MM.1S (cell line): ENCODE results near the gene NETO1.

ENCODE experiments used
- DNase-seq: peaks from one replicate; pipeline ENCODE4 v3.0.0-alpha.2; 2015
- H2AFZ ChIP-seq: fragments of 300-600 bp; sonication (generic); 2 replicates; pipeline ENCODE4 v1.6.0; 2016; ENCODE audit warnings: antibody characterized with exemption, low read length
- H3F3A ChIP-seq: fragments of 300-600 bp; sonication (generic); 2 replicates; pipeline ENCODE4 v1.6.1; 2016; ENCODE audit warnings: mild to moderate bottlenecking, antibody characterized with exemption, low read length, moderate library complexity, mixed read lengths; ENCODE audit not compliant: insufficient read depth
- H3K27ac ChIP-seq: fragments of 300-600 bp; sonication (generic); 2 replicates; pipeline ENCODE4 v1.5.1; 2016; ENCODE audit warnings: mild to moderate bottlenecking, low read length
- H3K27me3 ChIP-seq: fragments of 300-600 bp; sonication (generic); replicated peaks from 2 replicates; pipeline ENCODE4 v1.6.0; 2016; ENCODE audit warnings: low read length; ENCODE audit not compliant: insufficient read depth
- H3K36me3 ChIP-seq: fragments of 300-600 bp; sonication (generic); replicated peaks from 2 replicates; pipeline ENCODE4 v1.6.1; 2016; ENCODE audit warnings: mild to moderate bottlenecking, low read length, mixed read lengths; ENCODE audit not compliant: insufficient read depth
- H3K4me1 ChIP-seq: fragments of 300-600 bp; sonication (generic); 2 replicates; pipeline ENCODE4 v1.6.1; 2016; ENCODE audit warnings: low read length, mixed read lengths
- H3K4me2 ChIP-seq: fragments of 300-600 bp; sonication (generic); 2 replicates; pipeline ENCODE4 v1.6.0; 2016; ENCODE audit warnings: low read depth, low read length
- H3K4me3 ChIP-seq: fragments of 300-600 bp; sonication (generic); 2 replicates; pipeline ENCODE4 v1.5.1; 2016; ENCODE audit warnings: low read length, mixed read lengths
- H3K79me2 ChIP-seq: fragments of 300-600 bp; sonication (generic); 2 replicates; pipeline ENCODE4 v1.6.1; 2016; ENCODE audit warnings: mixed run types, low read length, mixed read lengths
- H3K9ac ChIP-seq: fragments of 300-600 bp; sonication (generic); 2 replicates; pipeline ENCODE4 v1.6.1; 2016; ENCODE audit warnings: low read length, mixed read lengths
- H3K9me2 ChIP-seq: fragments of 300-600 bp; sonication (generic); replicated peaks from 2 replicates; pipeline ENCODE4 v1.6.1; 2016; ENCODE audit warnings: mild to moderate bottlenecking, low read length, mixed read lengths; ENCODE audit not compliant: insufficient read depth
- H3K9me3 ChIP-seq: fragments of 300-600 bp; sonication (generic); replicated peaks from 2 replicates; pipeline ENCODE4 v1.6.1; 2016; ENCODE audit warnings: mild to moderate bottlenecking, low read length, mixed read lengths; ENCODE audit not compliant: insufficient read depth
- H4K20me1 ChIP-seq: fragments of 300-600 bp; sonication (generic); 2 replicates; pipeline ENCODE4 v1.6.1; 2016; ENCODE audit warnings: mild to moderate bottlenecking, low read length, moderate library complexity, mixed read lengths; ENCODE audit not compliant: insufficient read depth
- EZH2 ChIP-seq: fragments of 300-600 bp; sonication (generic); optimal IDR thresholded peaks from 2 replicates; pipeline ENCODE3; 2017; ENCODE audit warnings: low read depth, mild to moderate bottlenecking, antibody characterized with exemption, low read length, mixed read lengths
- EZH2phosphoT487 ChIP-seq: fragments of 300-600 bp; sonication (generic); IDR thresholded peaks from 2 replicates; pipeline ENCODE4 v1.6.1; 2018; ENCODE audit warnings: antibody characterized with exemption, low read length
- TF ChIP-seq, protein P1 (sequence below): fragments of 300-600 bp; sonication (generic); IDR thresholded peaks from 2 replicates; pipeline ENCODE4 v1.5.1; 2016; ENCODE audit warnings: antibody characterized with exemption, low read length, mixed read lengths

NETO1 gene

DNA sequence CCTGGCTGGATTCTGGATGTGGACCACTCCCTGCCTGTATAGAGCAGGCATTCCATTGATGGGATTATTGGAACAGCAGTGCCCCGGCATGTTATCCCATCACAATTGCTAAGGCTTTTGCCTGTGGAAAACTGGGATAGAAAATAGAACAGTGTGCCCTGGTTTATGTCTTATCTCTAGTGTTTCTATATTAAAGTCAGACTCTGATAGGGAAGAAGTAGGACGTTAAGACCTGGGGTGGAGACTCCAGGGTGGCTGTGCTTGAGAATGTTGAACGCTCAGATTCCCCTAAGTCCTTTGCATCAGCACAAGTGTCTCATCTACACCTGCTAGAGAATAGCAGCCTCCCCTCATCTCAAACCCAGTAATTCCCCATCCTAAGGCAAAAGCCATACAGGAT is 10.8 kb upstream of the NETO1 start:
- H3K9me3 ChIP-seq = no peaks in the 10 kb centered on the region
- H3K27me3 ChIP-seq = no peaks in the 10 kb centered on the region
- H3K79me2 ChIP-seq = no peaks in the 10 kb centered on the region
- no peak overlapping the region for H3K9ac ChIP-seq
- no peaks in the 10 kb centered on the region for H3K9me2 ChIP-seq
- no peak overlapping the region for H2AFZ ChIP-seq
- H4K20me1 ChIP-seq = no peaks in the 10 kb centered on the region
- H3K27ac ChIP-seq = no peak overlapping the region
- H3K4me2 ChIP-seq = no peak overlapping the region
- H3K4me3 ChIP-seq = no peak overlapping the region
- H3F3A ChIP-seq = no peaks in the 10 kb centered on the region
- no peaks in the 10 kb centered on the region for H3K4me1 ChIP-seq
- TF ChIP-seq, protein P1, sequence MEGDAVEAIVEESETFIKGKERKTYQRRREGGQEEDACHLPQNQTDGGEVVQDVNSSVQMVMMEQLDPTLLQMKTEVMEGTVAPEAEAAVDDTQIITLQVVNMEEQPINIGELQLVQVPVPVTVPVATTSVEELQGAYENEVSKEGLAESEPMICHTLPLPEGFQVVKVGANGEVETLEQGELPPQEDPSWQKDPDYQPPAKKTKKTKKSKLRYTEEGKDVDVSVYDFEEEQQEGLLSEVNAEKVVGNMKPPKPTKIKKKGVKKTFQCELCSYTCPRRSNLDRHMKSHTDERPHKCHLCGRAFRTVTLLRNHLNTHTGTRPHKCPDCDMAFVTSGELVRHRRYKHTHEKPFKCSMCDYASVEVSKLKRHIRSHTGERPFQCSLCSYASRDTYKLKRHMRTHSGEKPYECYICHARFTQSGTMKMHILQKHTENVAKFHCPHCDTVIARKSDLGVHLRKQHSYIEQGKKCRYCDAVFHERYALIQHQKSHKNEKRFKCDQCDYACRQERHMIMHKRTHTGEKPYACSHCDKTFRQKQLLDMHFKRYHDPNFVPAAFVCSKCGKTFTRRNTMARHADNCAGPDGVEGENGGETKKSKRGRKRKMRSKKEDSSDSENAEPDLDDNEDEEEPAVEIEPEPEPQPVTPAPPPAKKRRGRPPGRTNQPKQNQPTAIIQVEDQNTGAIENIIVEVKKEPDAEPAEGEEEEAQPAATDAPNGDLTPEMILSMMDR = no peak
- TF ChIP-seq EZH2phosphoT487 (no peak), EZH2 (no peak)
- no peak for DNase-seq
- H3K36me3 ChIP-seq = no peaks in the 10 kb centered on the region

DNA sequence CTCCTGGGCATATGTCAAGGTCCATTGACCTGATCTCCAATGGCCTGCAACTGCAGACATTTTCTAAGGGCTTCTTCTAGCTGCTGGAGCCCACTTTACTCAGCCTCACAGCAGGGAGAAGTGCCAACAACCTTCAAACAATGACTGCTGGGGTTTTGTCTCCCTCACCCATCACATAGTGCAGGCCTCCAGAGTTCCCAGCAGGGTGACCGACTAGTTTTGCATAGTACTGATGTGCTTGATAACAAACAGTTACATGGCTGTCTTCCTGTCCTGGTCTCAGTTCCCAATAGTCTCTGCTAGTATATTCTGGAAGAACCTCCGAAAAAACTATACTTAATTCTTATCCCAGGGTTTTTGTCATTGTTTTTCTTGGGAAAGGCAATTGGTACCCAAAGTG is 10.4 kb upstream of the NETO1 start:
- no peaks in the 10 kb centered on the region for H3F3A ChIP-seq
- no peaks in the 10 kb centered on the region for H3K79me2 ChIP-seq
- H3K27me3 ChIP-seq = no peaks in the 10 kb centered on the region
- no peak overlapping the region for H3K9ac ChIP-seq
- no peak overlapping the region for H3K4me2 ChIP-seq
- H3K4me3 ChIP-seq = no peak overlapping the region
- no peaks in the 10 kb centered on the region for H3K4me1 ChIP-seq
- H3K9me3 ChIP-seq = no peaks in the 10 kb centered on the region
- H3K9me2 ChIP-seq = no peaks in the 10 kb centered on the region
- no peak for DNase-seq
- TF ChIP-seq, protein P1 = no peak
- TF ChIP-seq EZH2phosphoT487 (no peak), EZH2 (no peak)
- H4K20me1 ChIP-seq = no peaks in the 10 kb centered on the region
- no peak overlapping the region for H3K27ac ChIP-seq
- no peaks in the 10 kb centered on the region for H3K36me3 ChIP-seq
- H2AFZ ChIP-seq = no peak overlapping the region

DNA sequence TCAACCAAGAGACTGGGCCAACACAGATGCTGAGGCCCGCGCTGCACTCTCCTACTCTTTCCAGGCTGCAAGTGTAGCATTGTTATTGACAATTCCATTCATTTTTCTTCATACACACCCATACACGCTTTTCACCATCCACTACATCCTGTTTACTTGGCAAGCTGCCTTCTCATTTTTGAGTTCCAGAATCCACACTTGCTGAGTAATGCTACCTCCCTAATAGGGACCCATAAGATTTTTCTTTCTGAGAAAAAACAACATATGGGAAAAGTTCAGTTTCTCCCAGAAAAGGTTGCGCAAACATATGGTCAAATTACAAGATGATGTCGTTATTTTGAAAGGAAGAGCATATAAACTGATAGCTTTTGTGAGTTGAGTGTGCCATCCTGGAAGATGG is 3.3 kb upstream of the NETO1 start:
- Histone ChIP-seq H3K79me2 (no peaks in the 10 kb centered on the region), H3K9ac (no peak overlapping the region), H2AFZ (no peak overlapping the region), H3K36me3 (no peaks in the 10 kb centered on the region), H3K4me3 (no peak overlapping the region), H3F3A (no peaks in the 10 kb centered on the region), H3K27ac (no peak overlapping the region), H3K9me2 (no peaks in the 10 kb centered on the region), H3K27me3 (no peaks in the 10 kb centered on the region), H3K4me1 (no peaks in the 10 kb centered on the region), H3K9me3 (no peaks in the 10 kb centered on the region), H4K20me1 (no peaks in the 10 kb centered on the region), H3K4me2 (no peak overlapping the region)
- TF ChIP-seq, protein P1 = no peak
- TF ChIP-seq EZH2phosphoT487 = no peak
- TF ChIP-seq EZH2 = no peak
- DNase-seq = no peak
